HG02970 (cell line): ENCODE data around the gene MMP17.

ENCODE experiments used
- ATAC-seq: cut with Tn5 transposase; IDR thresholded peaks from one replicate; pipeline ENCODE4 v1.9.1; 2021; ENCODE audit warnings: mild to moderate bottlenecking, moderate library complexity, moderate number of reproducible peaks; ENCODE audit not compliant: unreplicated experiment, low FRiP score

Gene MMP17

GRCh38 chr12:131845121-131845520 lies 16.9 kb downstream of the MMP17 start:
- ATAC-seq = no peak

GRCh38 chr12:131847456-131847855 lies 19.3 kb downstream of the MMP17 start:
- ATAC-seq = no peak

- ATAC-seq = no peak
These were observed 20.6 kb downstream of the MMP17 start for GRCh38 chr12:131848753-131849152.

- no peak for ATAC-seq
These were observed 21.7 kb downstream of the MMP17 start for GRCh38 chr12:131849700-131850553.

- ATAC-seq = no peak
These were observed 22.8 kb downstream of the MMP17 start for GRCh38 chr12:131850856-131851559.

GRCh38 chr12:131851741-131852550 lies 23.8 kb downstream of the MMP17 start:
- ATAC-seq = no peak

- no peak for ATAC-seq
These were observed 24.5 kb downstream of the MMP17 start for GRCh38 chr12:131852551-131853299.

- no peak for ATAC-seq
These were observed 25.9 kb downstream of the MMP17 start for GRCh38 chr12:131853832-131854797.

GRCh38 chr12:131854861-131855476 lies 26.8 kb downstream of the MMP17 start:
- no peak for ATAC-seq

- no peak for ATAC-seq
These were observed 27.4 kb downstream of the MMP17 start for GRCh38 chr12:131855521-131856142.

GRCh38 chr12:131856366-131857097 lies 28.3 kb downstream of the MMP17 start:
- no peak for ATAC-seq

- no peak for ATAC-seq
These were observed 30.0 kb downstream of the MMP17 start for GRCh38 chr12:131857908-131858850.

- no peak for ATAC-seq
These were observed 32.5 kb downstream of the MMP17 start for GRCh38 chr12:131860472-131861260.

GRCh38 chr12:131861261-131862083 lies 33.3 kb downstream of the MMP17 start:
- ATAC-seq = no peak

GRCh38 chr12:131862084-131862441 lies 33.9 kb downstream of the MMP17 start:
- no peak for ATAC-seq
